ENCODE results near the gene GPX3. TPM values are rescaled to one million over a fixed set of nuclear protein-coding genes. Genes with fewer than 3 reads are reported as not detected.

GPX3 gene
- 1,000 to 10,000 TPM in 1 of 4 donors, 100 to 1,000 TPM in 2, 1 to 10 TPM in 1; 5.7 to 1,241 (median 263) TPM for total RNA-seq

- Histone ChIP-seq H3K27ac (peak within 1 kb of the TSS; percentile 81 to 91), H3K27me3 (no peaks in the 10 kb centered on the region), H3K4me3 (peak within 1 kb of the TSS; percentile 80 to 83), H3K36me3 (no peaks in the 10 kb centered on the region), H3K4me1 (no peaks in the 10 kb centered on the region), H3K9me3 (no peaks in the 10 kb centered on the region)
- TF ChIP-seq CTCF (IDR thresholded peaks at IDR 0.05), result no peak
- TF ChIP-seq POLR2A (IDR thresholded peaks at IDR 0.05), result peak; percentile 81 to 95
- DNase-seq, result peak; percentile 86 to 89
- intact Hi-C loops (cut with DNase I; ENCODE audit: low total_unique reads), result no loop called here
Observed at GRCh38 chr5:151020304-151021110, at the start of gene GPX3. Gene GPX3 (plus strand): TSS chr5:151020591. CDS start chr5:151020655, 64 bp downstream.

GRCh38 chr5:150978590-150978989 is 41.8 kb upstream of the GPX3 start:
- H3K27me3 ChIP-seq, result no peaks in the 10 kb centered on the region
- no peak for TF ChIP-seq POLR2A (IDR thresholded peaks at IDR 0.05)
- no peak for TF ChIP-seq CTCF (IDR thresholded peaks at IDR 0.05)
- no peak overlapping the region for H3K4me3 ChIP-seq
- no peak overlapping the region for H3K27ac ChIP-seq
- H3K36me3 ChIP-seq, result no peaks in the 10 kb centered on the region
- no peak for DNase-seq
- no peaks in the 10 kb centered on the region for H3K4me1 ChIP-seq
- peaks cover 0 to 3% of the 10 kb centered on the region in 2 donors for H3K9me3 ChIP-seq
- intact Hi-C loops (cut with DNase I; ENCODE audit: low total_unique reads), result no loop called here

GRCh38 chr5:150987746-150988145 is 32.6 kb upstream of the GPX3 start:
- Histone ChIP-seq H3K27me3 (no peaks in the 10 kb centered on the region), H3K4me1 (no peaks in the 10 kb centered on the region), H3K9me3 (peaks cover 0 to under 1% of the 10 kb centered on the region in 2 donors), H3K27ac (no peak overlapping the region), H3K36me3 (no peaks in the 10 kb centered on the region), H3K4me3 (no peak overlapping the region)
- TF ChIP-seq CTCF (IDR thresholded peaks at IDR 0.05) (no peak), POLR2A (IDR thresholded peaks at IDR 0.05) (no peak)
- intact Hi-C loops (cut with DNase I; ENCODE audit: low total_unique reads), result no loop called here
- DNase-seq, result no peak

- TF ChIP-seq CTCF (IDR thresholded peaks at IDR 0.05) (no peak), POLR2A (IDR thresholded peaks at IDR 0.05) (no peak)
- no peak overlapping the region for H3K4me3 ChIP-seq
- no peak for DNase-seq
- H3K36me3 ChIP-seq, result no peaks in the 10 kb centered on the region
- no peaks in the 10 kb centered on the region for H3K4me1 ChIP-seq
- no peak overlapping the region for H3K27ac ChIP-seq
- intact Hi-C loops (cut with DNase I; ENCODE audit: low total_unique reads), result no loop called here
- no peaks in the 10 kb centered on the region for H3K27me3 ChIP-seq
- H3K9me3 ChIP-seq, result no peaks in the 10 kb centered on the region
Observed at GRCh38 chr5:150989695-150990094, 30.7 kb upstream of the GPX3 start.

GRCh38 chr5:150992705-150993104 is 27.7 kb upstream of the GPX3 start:
- Histone ChIP-seq H3K27me3 (no peaks in the 10 kb centered on the region), H3K27ac (no peak overlapping the region), H3K9me3 (no peaks in the 10 kb centered on the region), H3K36me3 (no peaks in the 10 kb centered on the region), H3K4me1 (no peaks in the 10 kb centered on the region), H3K4me3 (no peak overlapping the region)
- TF ChIP-seq POLR2A (IDR thresholded peaks at IDR 0.05) (no peak), CTCF (IDR thresholded peaks at IDR 0.05) (no peak)
- DNase-seq, result no peak
- intact Hi-C loops (cut with DNase I; ENCODE audit: low total_unique reads), result no loop called here
